Epidermal melanocyte (primary cell): ENCODE data around the gene RUNX2.
"Not testable (repeated sequence)": the region's sequence is repeated elsewhere in the genome, so short reads cannot be mapped to it uniquely, and the experiment has no call there.

ENCODE experiments used
- DNase-seq: peaks from one replicate; pipeline ENCODE4 v3.0.0; 2011; ENCODE audit warnings: low spot score; ENCODE audit not compliant: insufficient read length

Gene RUNX2

DNA sequence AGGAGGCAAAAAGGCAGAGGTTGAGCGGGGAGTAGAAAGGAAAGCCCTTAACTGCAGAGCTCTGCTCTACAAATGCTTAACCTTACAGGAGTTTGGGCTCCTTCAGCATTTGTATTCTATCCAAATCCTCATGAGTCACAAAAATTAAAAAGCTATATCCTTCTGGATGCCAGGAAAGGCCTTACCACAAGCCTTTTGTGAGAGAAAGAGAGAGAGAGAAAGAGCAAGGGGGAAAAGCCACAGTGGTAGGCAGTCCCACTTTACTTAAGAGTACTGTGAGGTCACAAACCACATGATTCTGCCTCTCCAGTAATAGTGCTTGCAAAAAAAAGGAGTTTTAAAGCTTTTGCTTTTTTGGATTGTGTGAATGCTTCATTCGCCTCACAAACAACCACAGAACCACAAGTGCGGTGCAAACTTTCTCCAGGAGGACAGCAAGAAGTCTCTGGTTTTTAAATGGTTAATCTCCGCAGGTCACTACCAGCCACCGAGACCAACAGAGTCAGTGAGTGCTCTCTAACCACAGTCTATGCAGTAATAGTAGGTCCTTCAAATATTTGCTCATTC lies at the start of gene RUNX2:
Gene RUNX2, plus strand, starts transcription at position 375 of the 567 bp plus-strand sequence. CDS start 397 bp downstream, outside the sequence.
- DNase-seq = no peak

DNA sequence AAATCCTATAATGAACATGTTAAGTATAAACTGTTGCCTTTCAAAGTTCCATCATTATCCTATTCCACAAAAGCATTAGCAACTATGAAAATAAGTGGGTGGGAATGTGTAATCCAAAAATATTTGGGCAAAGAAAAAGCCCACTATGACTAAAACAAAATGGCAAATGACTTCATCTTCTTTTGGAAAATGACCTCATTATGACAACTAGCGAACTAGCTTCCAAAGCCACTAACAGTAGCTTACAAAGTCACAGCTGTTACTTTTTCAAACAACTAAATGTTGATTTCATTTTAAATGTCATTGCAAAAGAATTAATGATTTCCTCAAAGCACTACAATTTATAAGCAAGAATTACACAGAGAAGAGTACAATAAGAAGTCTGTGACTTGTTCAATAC lies 49.8 kb upstream of the RUNX2 start:
- no peak for DNase-seq

DNA sequence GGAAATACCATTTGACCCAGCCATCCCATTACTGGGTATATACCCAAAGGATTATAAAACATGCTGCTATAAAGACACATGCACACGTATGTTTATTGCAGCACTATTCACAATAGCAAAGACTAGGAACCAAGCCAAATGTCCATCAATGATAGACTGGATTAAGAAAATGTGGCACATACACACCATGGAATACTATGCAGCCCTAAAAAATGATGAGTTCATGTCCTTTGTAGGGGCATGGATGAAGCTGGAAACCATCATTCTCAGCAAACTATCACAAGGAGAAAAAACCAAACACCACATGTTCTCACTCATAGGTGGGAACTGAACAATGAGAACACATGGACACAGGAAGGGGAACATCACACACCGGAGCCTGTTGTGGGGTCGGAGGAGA lies 41.4 kb upstream of the RUNX2 start:
- DNase-seq = not testable (repeated sequence)

DNA sequence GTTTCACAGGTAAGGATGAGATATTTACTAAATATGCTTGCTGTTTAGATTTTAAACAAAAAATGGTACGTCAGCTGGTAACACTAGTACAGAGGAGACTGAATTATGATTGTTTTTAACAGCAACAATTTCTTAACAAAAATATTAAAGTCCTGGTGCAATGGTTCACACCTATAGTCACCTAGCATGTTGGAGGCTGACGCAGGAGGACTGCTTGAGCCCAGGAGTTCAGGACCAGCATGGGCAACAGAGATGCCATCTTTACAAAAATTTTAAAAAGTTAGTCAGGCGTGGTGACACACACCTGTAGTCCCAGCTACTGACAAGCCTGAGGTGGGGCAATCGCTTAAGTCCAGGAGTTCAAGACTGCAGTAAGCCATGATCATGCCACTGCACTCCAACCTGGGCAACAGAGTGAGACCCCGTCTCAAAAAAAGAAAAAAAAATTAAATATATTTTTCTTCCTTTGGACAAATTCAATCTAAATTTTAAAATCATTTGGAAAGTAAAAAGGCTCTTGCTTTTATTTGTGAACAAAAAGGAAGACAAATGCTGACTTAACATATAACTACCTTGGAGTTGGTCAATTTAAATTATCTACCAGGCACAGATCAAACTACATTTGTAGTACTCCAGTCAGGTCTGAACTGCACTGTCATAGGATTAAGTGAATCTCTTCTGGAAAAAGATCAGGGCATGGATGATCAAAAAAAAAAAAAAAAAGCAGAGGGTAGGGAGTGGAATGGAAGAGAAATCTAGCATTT lies 38.2 kb upstream of the RUNX2 start:
- DNase-seq = no peak

DNA sequence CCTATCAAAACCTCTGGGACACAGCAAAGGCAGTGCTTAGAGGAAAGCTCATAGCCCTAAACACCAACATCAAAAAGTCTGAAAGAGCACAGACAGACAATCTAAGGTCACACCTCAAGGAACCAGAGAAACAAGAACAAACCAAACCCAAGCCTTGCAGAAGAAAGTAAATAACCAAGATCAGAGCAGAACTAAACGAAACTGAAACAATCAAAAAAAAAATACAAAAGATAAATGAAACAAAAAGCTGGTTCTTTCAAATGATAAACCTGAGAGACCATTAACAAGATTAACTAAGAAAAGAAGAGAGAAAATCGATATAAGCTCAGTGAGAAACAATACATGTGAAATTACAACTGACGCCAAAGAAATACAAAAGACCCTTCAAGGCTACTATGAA lies 34.8 kb upstream of the RUNX2 start:
- no peak for DNase-seq

- DNase-seq = not testable (repeated sequence)
Measured at GRCh38 chr6:45294065-45294701, 33.9 kb upstream of the RUNX2 start.

DNA sequence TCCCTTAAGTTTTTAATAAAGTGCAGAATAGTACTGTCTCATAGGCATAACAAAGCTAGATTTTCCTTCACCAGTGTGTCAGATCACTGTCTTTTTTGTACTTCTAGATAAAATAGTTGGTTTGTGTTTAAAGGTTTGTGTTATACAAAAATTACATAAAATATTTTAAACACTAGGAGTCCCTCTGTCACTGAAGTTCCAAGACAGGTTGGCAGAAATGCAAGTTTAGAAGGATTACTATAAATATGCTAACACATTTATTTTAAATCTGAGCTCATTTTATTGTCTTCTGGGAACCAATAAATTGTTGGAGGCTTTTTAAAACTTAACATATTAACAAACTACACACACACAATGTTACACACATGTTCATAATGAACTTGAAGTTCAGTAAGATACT lies 30.8 kb upstream of the RUNX2 start:
- DNase-seq = no peak

GRCh38 chr6:45299096-45299581 lies 29.0 kb upstream of the RUNX2 start:
- DNase-seq = no peak

- no peak for DNase-seq
Measured at GRCh38 chr6:45300736-45301135, 27.4 kb upstream of the RUNX2 start.

GRCh38 chr6:45301348-45302142 lies 26.6 kb upstream of the RUNX2 start:
- DNase-seq = no peak

- no peak for DNase-seq
Measured at GRCh38 chr6:45302832-45303231, 25.3 kb upstream of the RUNX2 start.

GRCh38 chr6:45305546-45305945 lies 22.6 kb upstream of the RUNX2 start:
- no peak for DNase-seq

- DNase-seq = no peak
Measured at GRCh38 chr6:45310118-45310788, 17.9 kb upstream of the RUNX2 start.

DNA sequence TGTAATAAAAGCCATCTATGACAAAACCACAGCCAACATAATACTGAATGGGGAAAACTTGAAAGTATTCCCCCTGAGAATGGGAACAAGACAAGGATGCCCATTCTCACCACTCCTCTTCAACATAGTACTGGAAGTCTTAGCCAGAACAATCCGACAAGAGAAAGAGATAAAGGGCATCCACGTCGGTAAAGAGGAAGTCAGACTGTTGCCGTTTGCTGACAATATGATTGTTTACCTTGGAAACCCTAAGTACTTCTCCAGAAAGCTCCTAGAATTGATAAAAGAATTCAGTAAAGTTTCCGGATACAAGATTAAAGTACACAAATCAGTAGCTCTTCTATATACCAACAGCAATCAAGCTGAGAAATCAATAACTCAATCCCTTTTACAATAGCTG lies 14.0 kb upstream of the RUNX2 start:
- no peak for DNase-seq

GRCh38 chr6:45320349-45320748 lies 7.8 kb upstream of the RUNX2 start:
- DNase-seq = no peak

- no peak for DNase-seq
Measured at GRCh38 chr6:45323656-45324224, 4.4 kb upstream of the RUNX2 start.

DNA sequence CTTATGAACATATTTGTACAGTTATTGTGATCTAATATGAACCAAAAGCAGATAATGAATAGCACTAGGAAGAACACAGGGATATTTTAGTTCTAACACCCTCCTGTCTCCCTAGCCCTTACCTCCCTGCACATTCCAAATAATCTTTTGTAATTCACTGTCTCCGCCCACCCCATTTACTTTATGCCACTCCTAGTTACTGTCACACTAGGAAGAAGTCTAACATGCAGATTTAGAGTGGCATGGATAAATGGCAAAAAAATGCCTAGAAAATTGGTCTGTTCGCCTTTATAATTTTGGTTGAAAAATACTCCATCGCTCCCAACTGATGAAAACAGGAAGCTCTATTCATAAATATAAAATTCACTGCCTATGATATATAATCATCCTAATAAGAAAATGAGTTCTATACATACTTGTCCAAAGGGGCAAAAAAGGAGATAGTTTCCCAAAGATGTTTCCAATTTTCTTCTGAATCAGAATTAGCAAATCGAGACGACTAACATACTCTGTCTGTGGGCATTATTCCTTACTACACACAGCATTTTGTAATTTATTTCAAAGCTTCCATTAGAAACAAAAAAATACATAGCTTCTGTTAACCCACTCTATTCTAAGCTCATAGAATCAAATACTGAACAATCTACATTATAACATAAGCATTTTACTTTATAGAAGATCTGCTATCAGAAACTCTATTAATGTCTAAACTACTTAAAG lies 1.3 kb upstream of the RUNX2 start:
- no peak for DNase-seq

- DNase-seq = no peak
Measured at GRCh38 chr6:45328523-45328922, 393 bp downstream of the RUNX2 start.

- no peak for DNase-seq
Measured at GRCh38 chr6:45344900-45345299, 16.8 kb downstream of the RUNX2 start.

- no peak for DNase-seq
Measured at GRCh38 chr6:45350186-45350710, 22.1 kb downstream of the RUNX2 start.
